KOPT-K1 (cell line): ENCODE measurements around the gene CEP135.

ENCODE experiments used
- H3K27ac ChIP-seq: fragments of 200-600 bp; sonication (generic); 2 replicates; pipeline ENCODE4 v1.5.1; 2016; ENCODE audit warnings: antibody characterized with exemption, mild to moderate bottlenecking, low read depth, low read length; ENCODE audit not compliant: poor library complexity, severe bottlenecking
- H3K36me3 ChIP-seq: fragments of 200-600 bp; sonication (generic); 2 replicates; pipeline ENCODE4 v1.5.1; 2017; ENCODE audit warnings: antibody characterized with exemption, mild to moderate bottlenecking, low read length, moderate library complexity; ENCODE audit not compliant: insufficient read depth
- H3K9me3 ChIP-seq: fragments of 200-600 bp; sonication (generic); 2 replicates; pipeline ENCODE4 v1.5.1; 2017; ENCODE audit warnings: antibody characterized with exemption, low read length, mild to moderate bottlenecking; ENCODE audit not compliant: insufficient read depth, poor library complexity, severe bottlenecking

CEP135 gene

DNA sequence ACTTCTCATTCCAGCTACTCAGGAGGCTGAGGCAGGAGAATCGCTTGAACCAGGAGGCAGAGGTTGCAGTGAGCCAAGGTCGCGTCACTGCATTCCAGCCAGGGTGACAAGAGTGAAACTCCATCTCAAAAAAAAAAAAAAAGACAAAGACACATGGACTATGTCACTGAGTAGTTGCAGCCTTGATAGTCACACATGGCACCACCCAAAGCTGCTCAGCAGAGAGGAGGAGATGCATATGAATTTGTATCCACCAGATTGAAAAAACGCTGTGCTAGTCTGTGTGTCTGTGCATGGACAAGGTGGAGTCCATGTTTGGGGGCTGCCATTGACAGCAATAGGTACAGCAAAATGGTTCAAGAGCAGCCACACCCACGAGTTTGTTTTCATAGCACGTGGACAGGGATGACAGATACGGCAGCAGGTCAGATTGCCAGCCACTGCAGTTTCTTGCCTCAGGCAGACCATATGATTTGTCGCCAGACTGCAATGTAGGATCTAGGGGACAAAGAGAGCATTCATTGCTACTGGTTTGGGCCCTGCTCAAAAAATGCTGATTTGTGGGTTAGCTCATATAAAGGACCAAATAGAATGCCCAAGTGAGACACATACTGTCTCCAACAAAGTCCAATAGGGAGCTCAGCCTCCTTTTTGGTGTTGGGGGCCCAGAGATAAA is 89.9 kb downstream of the CEP135 start:
- Histone ChIP-seq H3K27ac (no peak overlapping the region), H3K9me3 (no peaks in the 10 kb centered on the region), H3K36me3 (no peaks in the 10 kb centered on the region)

DNA sequence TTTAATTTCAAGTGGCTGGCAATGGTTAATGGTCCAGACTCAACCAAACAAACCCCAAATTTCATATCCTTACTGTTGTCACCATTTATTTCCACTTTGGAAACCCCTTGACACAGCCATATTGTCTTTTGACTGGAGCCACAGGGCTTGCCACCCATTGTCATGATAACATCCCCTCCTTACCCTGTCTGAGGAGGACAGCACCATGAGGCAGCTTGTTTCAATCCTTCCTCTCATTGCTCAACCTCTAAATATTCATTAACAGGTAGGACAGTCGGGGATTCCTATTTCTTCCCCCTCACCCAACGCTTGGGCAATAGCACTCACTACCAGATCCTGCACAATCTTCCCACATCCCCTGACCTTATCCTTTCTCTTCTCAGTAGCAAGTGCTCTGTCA is 92.1 kb downstream of the CEP135 start:
- H3K27ac ChIP-seq = no peak overlapping the region
- no peaks in the 10 kb centered on the region for H3K9me3 ChIP-seq
- no peaks in the 10 kb centered on the region for H3K36me3 ChIP-seq

DNA sequence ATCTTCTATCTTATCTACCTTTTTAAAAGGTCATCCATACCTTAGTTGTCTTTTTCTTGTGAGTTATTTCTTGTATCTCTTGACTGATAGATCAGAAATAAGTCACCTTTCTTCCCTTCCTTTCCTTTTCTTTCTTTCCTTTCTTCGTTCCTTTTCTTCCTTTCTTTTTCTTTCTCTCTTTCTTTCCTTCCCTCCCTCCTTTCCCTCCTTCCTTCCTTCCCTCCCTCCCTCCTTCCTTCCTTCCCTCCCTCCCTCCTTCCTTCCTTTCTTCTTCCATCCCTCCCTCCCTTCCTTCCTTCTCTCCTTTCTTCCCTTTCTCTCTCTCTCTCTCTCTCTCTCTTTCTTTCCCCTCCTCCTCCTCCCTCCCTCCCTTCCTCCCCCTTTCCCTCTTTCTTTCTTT is 93.5 kb downstream of the CEP135 start:
- H3K9me3 ChIP-seq = no peaks in the 10 kb centered on the region
- no peaks in the 10 kb centered on the region for H3K36me3 ChIP-seq
- no peak overlapping the region for H3K27ac ChIP-seq

DNA sequence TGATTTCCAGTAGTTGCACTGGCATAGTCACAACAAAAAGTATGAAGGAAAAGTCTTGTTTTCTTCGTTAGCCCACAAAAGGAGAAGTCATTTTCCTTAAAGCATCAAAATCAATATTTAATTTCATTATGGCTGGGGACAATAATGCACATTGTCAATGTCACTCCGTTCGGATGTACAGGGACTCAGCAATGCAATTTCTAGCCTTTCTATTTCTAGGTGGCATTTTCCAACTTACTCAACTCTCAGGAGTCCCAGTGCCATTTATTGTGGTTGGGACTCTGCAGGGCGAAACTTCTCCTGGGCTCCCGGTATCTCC is 99.6 kb downstream of the CEP135 start:
- Histone ChIP-seq H3K36me3 (no peaks in the 10 kb centered on the region), H3K9me3 (no peaks in the 10 kb centered on the region), H3K27ac (no peak overlapping the region)

DNA sequence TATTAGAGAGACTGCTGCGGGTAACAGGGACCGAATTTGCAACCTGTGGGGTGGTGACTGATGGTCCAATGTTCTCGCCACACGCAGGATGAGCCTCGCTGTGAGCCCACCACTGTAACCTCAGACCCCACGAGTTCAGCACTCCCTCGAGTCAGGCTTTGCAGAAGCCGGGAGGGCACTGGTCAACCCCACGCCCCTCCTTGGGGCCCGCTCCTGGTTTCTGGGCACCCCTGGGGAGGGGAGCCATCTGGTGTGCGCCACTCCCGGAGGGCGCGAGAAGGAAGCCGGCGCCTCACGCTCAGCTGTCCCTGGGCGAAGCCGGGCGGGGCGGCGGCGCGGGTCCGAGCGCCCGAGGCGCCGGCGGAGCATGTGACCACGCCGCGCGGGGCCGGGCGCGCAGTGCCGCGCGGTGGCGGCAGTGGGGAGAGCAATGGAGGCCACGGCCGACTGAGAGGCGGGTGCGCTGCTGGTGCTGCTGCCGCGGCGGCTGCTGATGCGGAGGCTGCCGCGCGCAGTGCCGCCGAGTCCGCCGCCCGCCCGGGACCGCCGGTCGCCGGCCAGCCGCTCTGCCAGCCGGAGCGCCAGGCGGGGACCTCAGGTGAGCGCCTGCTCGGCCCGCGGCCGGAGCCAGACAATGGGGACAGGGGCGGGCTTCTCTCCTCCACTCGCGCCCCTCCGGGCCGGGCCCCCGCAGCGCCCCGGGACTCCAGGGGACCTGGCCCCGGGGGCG is 100.1 kb downstream of the CEP135 start:
- H3K27ac ChIP-seq = no peak overlapping the region

DNA sequence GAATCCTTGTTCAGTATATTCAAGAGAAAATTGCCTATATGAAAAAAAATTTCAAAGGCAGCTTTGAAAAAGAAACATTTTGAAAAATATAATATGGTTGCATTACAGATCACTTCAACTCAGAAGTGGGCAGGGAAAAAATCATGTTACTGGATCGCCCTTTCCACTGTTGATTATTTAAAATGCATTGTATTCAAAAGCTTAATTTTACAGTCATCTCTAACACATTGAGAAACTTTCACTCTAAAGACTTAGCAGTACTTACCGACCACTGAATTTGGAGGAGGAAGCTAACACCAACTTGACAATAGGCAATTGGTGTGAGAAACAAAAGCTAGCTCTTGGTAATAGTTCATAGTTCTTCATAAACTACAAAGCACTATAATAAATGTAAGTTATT is 101.9 kb downstream of the CEP135 start:
- no peak overlapping the region for H3K27ac ChIP-seq
- H3K36me3 ChIP-seq = no peaks in the 10 kb centered on the region
- H3K9me3 ChIP-seq = no peaks in the 10 kb centered on the region

More for the DNA sequence above, 100.1 kb downstream of the CEP135 start:
- no peaks in the 10 kb centered on the region for H3K36me3 ChIP-seq
- H3K9me3 ChIP-seq = no peaks in the 10 kb centered on the region

DNA sequence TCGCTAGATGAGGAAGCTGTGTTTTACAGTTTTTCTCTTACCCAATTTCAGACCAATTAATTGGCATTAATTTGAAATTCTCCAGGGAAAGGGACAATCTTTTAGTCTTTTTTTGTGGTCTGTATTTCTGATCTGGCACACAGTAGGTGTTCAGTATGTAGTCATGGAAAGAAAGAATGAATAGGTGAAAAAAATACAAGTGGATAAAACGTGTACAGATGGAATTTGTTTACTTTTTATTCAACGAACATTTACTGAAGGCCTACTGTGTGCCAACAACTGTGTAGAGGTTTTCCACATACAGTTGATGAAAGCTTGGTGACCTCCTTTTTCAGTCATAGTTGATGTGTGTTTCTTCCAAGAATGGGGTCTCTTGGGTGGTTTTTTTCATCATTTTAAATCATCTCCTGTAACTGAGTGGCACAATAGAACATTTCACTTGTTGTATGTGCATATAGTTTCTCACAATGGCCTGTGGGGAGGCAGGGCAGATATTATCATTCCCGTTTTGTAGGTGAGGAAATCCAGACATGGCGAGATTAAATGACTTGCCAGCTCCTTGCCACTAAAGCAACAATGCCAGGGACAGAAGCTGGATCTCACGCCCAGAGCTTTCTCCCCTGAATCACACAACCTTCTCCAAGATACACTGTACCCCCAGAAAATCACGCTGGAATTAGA is 102.4 kb downstream of the CEP135 start:
- Histone ChIP-seq H3K27ac (no peak overlapping the region), H3K36me3 (no peaks in the 10 kb centered on the region), H3K9me3 (no peaks in the 10 kb centered on the region)

DNA sequence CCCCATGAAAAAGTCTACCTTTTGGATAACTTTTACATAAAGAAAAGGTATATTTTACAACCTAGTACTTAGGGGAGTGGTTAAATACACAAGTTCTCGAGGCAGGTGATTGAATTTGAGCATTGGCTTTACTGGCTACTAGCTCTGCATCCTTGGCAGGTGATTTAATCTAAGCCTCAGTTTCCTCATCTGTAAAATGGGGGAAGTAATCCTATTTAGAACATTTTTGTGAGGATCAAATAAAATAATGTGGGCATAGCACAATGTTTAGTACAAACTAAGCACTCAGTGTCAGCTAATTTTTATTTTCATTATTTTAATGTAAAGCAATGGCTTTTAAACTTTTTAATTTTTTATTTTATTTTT is 102.9 kb downstream of the CEP135 start:
- no peaks in the 10 kb centered on the region for H3K9me3 ChIP-seq
- H3K36me3 ChIP-seq = no peaks in the 10 kb centered on the region
- H3K27ac ChIP-seq = no peak overlapping the region

DNA sequence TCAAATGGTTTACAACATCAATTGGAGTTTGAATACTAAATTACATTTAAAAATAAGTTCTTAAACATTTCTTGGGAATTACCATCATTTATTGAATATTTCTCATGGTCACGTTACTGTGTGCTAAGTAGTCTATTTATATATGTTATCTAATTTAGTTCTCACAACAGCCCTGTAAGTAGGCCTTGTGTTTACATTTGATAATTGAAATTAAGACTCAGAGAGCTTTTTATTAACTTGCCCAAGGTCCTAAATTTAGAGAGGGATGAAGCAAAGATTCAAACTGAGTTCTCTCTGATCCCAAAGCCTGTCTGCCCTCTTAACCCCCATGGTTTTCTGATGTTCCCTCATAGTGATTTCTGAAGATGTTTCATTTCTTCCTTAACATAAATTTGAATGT is 103.7 kb downstream of the CEP135 start:
- H3K27ac ChIP-seq = no peak overlapping the region
- no peaks in the 10 kb centered on the region for H3K36me3 ChIP-seq
- no peaks in the 10 kb centered on the region for H3K9me3 ChIP-seq

DNA sequence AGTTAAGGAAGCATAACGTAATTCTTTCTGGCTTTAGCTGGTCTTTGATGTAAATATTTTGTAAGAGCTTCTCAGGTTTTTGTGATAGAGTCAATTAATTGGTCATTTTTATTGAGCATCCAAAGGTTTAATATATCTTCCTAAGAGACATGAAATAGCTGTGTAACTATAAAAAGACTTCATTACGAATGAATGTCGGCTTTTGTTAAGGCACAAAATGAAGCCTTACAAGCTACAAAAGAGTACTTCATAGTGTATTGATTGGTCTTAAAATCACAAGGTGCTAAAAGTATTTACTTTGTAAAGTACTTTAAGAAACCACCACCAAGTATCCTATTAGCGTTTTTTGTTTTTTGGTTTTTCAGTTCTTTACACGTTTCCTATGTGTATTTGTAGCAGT is 104.2 kb downstream of the CEP135 start:
- no peaks in the 10 kb centered on the region for H3K36me3 ChIP-seq
- no peak overlapping the region for H3K27ac ChIP-seq
- H3K9me3 ChIP-seq = no peaks in the 10 kb centered on the region

DNA sequence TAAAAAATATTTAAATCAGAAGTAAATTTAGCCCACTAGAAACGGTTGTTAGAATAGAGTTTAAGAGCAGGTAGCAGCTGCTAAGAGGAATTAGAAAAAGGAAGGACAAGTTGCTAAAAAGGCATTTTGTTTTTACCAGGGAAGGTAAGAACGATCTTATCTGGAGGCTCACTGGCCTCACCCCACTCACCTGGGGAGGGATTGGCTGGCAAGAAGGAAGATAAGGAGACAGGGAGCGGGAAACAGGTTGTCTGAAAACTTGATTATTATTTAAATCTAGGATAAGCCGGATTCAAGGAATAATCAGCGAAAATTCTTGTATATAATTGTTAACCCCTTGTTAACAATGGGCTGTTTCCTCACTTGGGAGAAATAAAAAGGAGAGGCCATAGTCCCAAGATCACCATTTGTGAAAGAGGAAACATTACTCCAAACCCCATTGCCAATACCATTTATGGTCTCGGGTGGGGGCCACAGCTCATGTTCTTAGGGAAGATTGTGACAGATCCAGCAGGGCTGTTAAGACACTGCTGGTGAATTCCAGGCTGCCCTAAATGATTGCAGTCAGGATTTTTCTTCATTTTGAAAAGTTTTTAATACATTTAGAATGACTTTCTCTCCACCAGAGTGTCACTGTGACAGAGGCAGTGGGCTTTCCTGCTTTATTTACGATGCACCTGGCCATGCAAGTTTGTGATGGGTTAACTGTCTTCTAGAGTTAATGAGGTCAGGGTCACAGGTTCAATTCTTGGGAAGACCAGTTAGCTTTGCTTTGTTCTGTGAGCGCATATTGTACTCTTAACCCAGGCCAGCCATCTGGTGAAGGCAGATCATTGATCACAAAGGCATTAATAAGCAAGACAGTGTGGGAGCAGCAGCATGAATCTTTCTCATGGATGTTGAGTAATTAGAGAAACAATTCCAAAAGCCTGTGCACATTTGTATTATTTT is 106.6 kb downstream of the CEP135 start:
- H3K36me3 ChIP-seq = no peaks in the 10 kb centered on the region
- no peaks in the 10 kb centered on the region for H3K9me3 ChIP-seq
- H3K27ac ChIP-seq = no peak overlapping the region

DNA sequence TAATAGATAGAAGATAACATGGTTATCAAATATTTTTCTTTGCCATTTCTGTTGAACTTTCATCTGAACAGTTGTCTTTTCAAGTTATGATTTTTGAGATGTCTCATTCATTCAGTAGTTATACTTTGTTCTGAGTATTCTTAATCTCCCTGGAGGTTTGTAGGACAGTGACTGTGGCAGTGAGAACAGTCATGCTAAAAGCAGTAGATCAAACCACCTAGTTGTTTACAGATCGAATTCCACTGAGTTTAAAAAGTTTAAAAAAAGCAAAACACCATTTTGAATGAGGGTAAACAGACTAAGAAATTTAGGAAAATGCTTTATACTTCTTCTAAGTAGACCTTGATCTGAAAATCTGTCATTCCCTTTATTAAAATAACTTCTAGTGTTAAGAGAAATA is 107.2 kb downstream of the CEP135 start:
- H3K9me3 ChIP-seq = no peaks in the 10 kb centered on the region
- H3K27ac ChIP-seq = no peak overlapping the region
- no peaks in the 10 kb centered on the region for H3K36me3 ChIP-seq

DNA sequence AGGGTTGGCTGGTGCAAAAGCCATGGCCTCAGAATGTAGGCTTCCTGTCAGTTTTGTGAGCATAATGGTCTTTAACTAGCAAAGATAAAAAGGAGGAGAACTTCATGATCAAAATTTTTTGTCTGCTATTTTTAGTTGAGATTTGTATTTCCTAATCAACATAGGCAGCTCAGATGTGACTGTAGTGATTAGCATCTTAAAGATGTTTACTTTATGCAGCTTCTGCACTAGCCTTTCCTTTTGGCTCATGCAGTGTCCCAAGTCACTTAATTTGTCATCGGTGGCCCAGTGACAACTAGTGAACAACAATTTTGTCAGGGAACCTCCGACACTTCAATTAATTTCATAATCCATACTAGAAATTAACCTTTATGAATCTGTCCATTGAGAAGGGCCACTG is 109.8 kb downstream of the CEP135 start:
- Histone ChIP-seq H3K36me3 (no peaks in the 10 kb centered on the region), H3K27ac (no peak overlapping the region), H3K9me3 (no peaks in the 10 kb centered on the region)

DNA sequence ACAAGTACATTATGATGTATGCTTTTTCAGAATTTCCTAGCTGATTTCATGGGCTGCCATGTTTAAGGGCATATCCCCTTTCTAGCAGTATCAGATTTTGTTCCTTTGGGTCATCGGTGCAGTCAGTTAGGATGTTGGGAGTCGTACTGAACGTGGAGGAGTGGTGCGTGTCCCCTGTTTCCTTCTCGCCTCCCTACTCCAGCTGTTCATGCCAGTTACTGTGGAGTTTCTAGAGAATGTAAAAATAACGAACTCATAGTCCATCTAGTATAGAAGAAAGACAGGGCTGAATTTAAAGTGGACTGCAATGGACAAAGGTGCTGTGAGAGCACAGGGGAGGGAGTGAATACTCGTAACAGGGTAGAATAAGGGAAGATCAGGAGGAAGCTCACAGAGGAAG is 111.3 kb downstream of the CEP135 start:
- no peaks in the 10 kb centered on the region for H3K9me3 ChIP-seq
- no peak overlapping the region for H3K27ac ChIP-seq
- no peaks in the 10 kb centered on the region for H3K36me3 ChIP-seq

DNA sequence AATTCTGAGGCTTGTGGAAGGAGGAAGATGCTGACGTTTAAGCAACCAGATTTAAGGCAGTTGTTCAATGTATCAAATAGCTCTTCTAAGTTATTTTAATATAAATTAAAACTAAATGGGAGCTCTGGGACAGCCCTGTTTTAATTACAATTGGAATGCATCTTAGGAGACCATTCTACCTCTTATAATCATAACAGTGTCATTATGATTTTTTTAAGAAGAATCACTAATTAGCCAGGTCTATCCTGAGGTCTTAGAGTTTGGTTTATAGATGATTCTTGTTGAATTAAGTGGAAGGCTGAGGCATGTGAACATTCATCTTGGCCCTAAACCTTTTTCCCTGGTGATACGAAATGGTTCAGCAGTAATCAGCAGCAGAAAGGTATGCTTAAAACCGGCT is 113.4 kb downstream of the CEP135 start:
- no peaks in the 10 kb centered on the region for H3K9me3 ChIP-seq
- H3K27ac ChIP-seq = no peak overlapping the region
- no peaks in the 10 kb centered on the region for H3K36me3 ChIP-seq
